KOPT-K1 (cell line): ENCODE results near the gene SPTAN1.
A peak's percentile ranks its signal among the peaks of the same experiment; 100 is the strongest.
"Not testable (repeated sequence)": the region's sequence is repeated elsewhere in the genome, so short reads cannot be mapped to it uniquely, and the experiment has no call there.

Source experiments
- H3K27ac ChIP-seq: fragments of 200-600 bp; sonication (generic); 2 replicates; pipeline ENCODE4 v1.5.1; 2016; ENCODE audit warnings: antibody characterized with exemption, mild to moderate bottlenecking, low read depth, low read length; ENCODE audit not compliant: poor library complexity, severe bottlenecking
- H3K36me3 ChIP-seq: fragments of 200-600 bp; sonication (generic); 2 replicates; pipeline ENCODE4 v1.5.1; 2017; ENCODE audit warnings: antibody characterized with exemption, mild to moderate bottlenecking, low read length, moderate library complexity; ENCODE audit not compliant: insufficient read depth
- H3K9me3 ChIP-seq: fragments of 200-600 bp; sonication (generic); 2 replicates; pipeline ENCODE4 v1.5.1; 2017; ENCODE audit warnings: antibody characterized with exemption, low read length, mild to moderate bottlenecking; ENCODE audit not compliant: insufficient read depth, poor library complexity, severe bottlenecking

Gene SPTAN1

GRCh38 chr9:128552153-128552743 is at the start of gene SPTAN1:
Gene SPTAN1 (plus strand): TSS chr9:128552587. CDS start chr9:128566741, 14,154 bp downstream.
- no peaks in the 10 kb centered on the region for H3K9me3 ChIP-seq
- H3K27ac ChIP-seq = peak within 1 kb of the TSS; percentile 75

GRCh38 chr9:128503415-128503825 is 49.0 kb upstream of the SPTAN1 start:
- H3K9me3 ChIP-seq, H3K27ac ChIP-seq: not testable (repeated sequence)
- H3K36me3 ChIP-seq = peaks cover 54% of the 10 kb centered on the region

More at GRCh38 chr9:128552153-128552743, at the start of gene SPTAN1:
- no peaks in the 10 kb centered on the region; the same call in 1 of the 2 replicates for H3K36me3 ChIP-seq

GRCh38 chr9:128503870-128504269 is 48.5 kb upstream of the SPTAN1 start:
- peaks cover 54% of the 10 kb centered on the region for H3K36me3 ChIP-seq
- H3K27ac ChIP-seq = peak overlapping the region; percentile 82
- H3K9me3 ChIP-seq = no peaks in the 10 kb centered on the region

GRCh38 chr9:128504485-128505413 is 47.6 kb upstream of the SPTAN1 start, which contains the start of gene GLE1:
Gene GLE1 (plus strand): TSS chr9:128504719. CDS start chr9:128504806, 87 bp downstream.
- Histone ChIP-seq H3K27ac (peak within 1 kb of the TSS; percentile 82), H3K36me3 (peaks cover 54% of the 10 kb centered on the region), H3K9me3 (no peaks in the 10 kb centered on the region)

GRCh38 chr9:128505414-128505765 is 47.0 kb upstream of the SPTAN1 start:
- peaks cover 53% of the 10 kb centered on the region for H3K36me3 ChIP-seq
- peak overlapping the region; percentile 82 for H3K27ac ChIP-seq
- H3K9me3 ChIP-seq = no peaks in the 10 kb centered on the region

- H3K36me3 ChIP-seq = peaks cover 48% of the 10 kb centered on the region
- not testable (repeated sequence) for H3K27ac ChIP-seq, H3K9me3 ChIP-seq
Measured at GRCh38 chr9:128505906-128506305, 46.5 kb upstream of the SPTAN1 start.

DNA sequence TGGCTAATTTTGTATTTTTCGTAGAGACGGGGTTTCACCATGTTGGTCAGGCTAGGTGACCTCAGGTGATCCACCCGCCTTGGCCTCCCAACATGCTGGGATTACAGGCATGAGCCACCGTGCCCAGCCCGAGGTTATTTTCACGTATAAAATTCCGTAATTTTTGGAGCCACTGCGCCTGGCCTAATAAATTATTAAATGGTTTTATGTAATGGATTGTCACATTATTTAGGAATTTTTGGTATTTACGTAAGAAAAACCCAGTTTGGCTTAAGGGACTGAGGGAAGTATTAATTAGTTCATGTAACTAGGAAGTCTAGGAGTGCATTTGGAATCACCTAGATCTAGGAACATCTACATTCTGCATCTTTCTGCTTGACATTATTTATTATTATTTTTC is 39.6 kb upstream of the SPTAN1 start:
- Histone ChIP-seq H3K36me3 (peaks cover 71% of the 10 kb centered on the region), H3K27ac (no peak overlapping the region), H3K9me3 (no peaks in the 10 kb centered on the region)

- H3K9me3 ChIP-seq = peaks cover 7% of the 10 kb centered on the region
- no peak overlapping the region for H3K27ac ChIP-seq
- H3K36me3 ChIP-seq = peaks cover 81% of the 10 kb centered on the region
Measured at GRCh38 chr9:128521956-128522355, 30.4 kb upstream of the SPTAN1 start.

DNA sequence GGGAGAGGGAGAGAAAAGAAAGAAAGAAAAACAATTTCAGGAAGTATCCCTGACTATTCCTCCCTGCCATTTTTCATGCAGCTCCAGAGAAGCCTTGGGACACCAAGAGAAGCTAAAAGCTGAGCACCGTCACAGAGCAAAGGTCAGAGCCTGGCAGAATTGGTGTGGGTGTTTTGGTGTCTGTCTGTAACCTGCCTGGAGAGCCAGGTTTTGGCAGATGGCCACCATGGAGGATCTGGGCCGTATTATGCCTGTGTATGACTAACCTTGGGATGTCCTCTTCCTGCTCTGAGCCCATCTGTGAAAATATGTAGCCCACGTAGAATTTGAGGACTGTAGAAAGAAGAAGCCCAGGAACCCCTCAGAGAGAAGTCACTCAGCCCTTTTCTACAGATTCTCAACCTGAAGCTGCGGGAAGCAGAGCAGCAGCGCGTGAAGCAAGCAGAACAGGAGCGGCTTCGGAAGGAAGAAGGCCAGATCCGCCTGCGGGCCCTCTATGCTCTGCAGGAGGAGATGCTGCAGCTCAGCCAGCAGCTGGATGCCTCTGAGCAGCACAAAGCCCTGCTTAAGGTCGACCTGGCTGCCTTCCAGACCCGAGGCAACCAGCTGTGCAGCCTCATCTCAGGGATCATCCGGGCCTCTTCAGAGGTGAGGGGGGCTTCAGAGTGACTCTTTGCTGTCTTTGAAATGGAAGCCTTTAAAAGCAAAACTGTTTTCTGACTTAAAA is 29.0 kb upstream of the SPTAN1 start:
- H3K27ac ChIP-seq = peak overlapping the region; percentile 46
- peaks cover 77% of the 10 kb centered on the region for H3K36me3 ChIP-seq
- H3K9me3 ChIP-seq = peaks cover 7% of the 10 kb centered on the region

- H3K9me3 ChIP-seq = no peaks in the 10 kb centered on the region
- no peak overlapping the region for H3K27ac ChIP-seq
- H3K36me3 ChIP-seq = peaks cover 84% of the 10 kb centered on the region
Measured at GRCh38 chr9:128526720-128527119, 25.7 kb upstream of the SPTAN1 start.

DNA sequence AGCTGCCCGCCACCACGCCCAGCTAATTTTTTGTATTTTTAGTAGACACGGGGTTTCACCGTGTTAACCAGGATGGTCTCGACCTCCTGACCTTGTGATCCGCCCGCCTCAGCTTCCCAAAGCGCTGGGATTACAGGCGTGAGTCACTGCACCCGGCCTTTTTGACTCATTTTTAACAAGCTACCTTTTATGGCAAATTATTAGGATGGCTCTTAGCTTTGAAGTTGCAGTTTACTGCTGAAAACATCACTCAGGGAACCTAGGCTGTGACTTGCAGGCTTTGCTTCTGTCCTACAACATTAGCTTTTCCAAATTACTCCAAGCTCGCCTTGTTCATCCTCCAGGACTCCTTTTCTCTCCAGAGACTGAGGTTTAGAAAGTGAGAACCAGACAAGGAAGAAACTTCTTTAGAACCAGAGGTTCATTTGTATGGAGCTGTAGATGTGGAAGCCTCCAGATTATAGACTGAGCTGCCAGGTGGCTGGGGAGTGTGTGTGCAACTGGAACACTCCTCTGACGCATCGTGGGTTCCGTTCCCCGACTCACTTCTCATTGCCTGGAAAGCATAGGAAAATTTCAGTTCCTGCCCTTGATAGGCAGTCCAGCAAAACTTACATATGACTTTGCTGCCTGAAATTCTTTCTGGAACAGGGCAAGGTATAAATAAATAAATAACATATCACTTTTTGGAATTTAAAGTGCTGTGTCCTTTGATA is 23.8 kb upstream of the SPTAN1 start:
- Histone ChIP-seq H3K27ac (no peak overlapping the region), H3K36me3 (peaks cover 87% of the 10 kb centered on the region)

GRCh38 chr9:128529191-128529590 is 23.2 kb upstream of the SPTAN1 start:
- peaks cover 90% of the 10 kb centered on the region for H3K36me3 ChIP-seq
- H3K27ac ChIP-seq = no peak overlapping the region
- H3K9me3 ChIP-seq = no peaks in the 10 kb centered on the region

More for the DNA sequence above, 23.8 kb upstream of the SPTAN1 start:
- no peaks in the 10 kb centered on the region for H3K9me3 ChIP-seq

DNA sequence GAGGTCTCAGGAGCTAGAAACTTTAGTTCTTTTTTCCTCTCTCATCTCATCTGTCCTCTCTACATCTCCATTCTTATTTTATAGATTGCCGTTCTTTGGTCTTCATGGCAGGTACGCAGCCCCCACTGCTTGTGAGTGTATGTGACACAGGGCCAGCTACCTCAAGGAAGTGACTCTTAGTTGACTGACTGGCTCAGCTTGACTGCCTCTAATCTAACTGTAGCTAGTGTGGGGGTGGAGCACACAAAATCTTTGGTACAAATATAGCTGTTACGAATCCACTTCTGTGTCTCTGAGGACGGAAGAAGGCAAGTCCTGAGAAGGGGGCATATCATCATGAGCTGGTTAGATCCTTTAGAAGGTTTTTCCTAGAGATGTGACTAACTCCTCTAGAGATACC is 19.8 kb upstream of the SPTAN1 start:
- H3K36me3 ChIP-seq = peaks cover 89% of the 10 kb centered on the region
- no peaks in the 10 kb centered on the region for H3K9me3 ChIP-seq
- no peak overlapping the region for H3K27ac ChIP-seq

DNA sequence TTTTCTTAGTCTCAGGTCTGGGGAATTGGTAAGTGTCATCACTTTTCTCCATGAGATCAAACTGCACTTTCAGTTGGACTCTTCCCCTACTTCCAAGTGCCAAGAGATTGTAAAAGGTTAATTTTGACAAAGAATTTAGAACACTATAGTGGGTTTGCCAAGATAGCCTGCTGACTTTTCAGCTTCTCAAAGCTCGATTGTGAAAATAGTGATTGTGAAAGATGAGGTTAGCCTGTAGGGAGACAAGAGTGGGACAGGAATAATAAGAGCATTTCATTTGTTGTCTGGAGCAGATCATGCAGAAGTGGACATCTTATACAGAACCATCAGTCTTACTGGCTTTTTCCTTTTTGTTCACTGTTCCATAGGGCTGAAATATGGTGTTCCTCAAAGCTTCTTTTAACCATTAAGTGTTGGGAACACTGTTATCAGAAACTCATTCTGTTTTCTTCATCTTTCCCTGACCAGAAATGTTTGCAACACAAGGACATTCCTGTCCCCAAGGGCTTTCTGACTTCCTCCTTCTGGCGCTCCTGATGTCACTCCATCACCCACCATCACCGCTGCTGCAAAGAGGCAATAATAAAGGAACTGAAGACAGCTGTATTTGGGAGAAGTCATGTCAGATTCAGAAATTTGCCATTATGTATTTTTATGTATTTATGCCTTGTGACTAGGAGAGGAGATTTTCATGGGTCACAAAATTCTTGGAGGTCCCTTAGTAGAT is 11.6 kb upstream of the SPTAN1 start:
- H3K36me3 ChIP-seq = peaks cover 67% of the 10 kb centered on the region
- no peaks in the 10 kb centered on the region for H3K9me3 ChIP-seq
- no peak overlapping the region for H3K27ac ChIP-seq
